Measurements from ENCODE around the gene FOXI3. TPM values are rescaled to one million over a fixed set of nuclear protein-coding genes. Genes with fewer than 3 reads are reported as not detected.
"Not testable (repeated sequence)": the region's sequence is repeated elsewhere in the genome, so short reads cannot be mapped to it uniquely, and the experiment has no call there.

FOXI3 gene
- total RNA-seq, 2 experiments from 2014 or later = not detected

GRCh38 chr2:88429929-88430328 is 22.6 kb downstream of the FOXI3 start:
- no peak for TF ChIP-seq CTCF (IDR thresholded peaks at IDR 0.05)
- peaks cover 1% of the 10 kb centered on the region for H3K9me3 Mint-ChIP-seq
- DNase-seq = no peak
- ChIA-PET CTCF (no interaction called here), POLR2A (no interaction called here)
- peaks cover 3% of the 10 kb centered on the region for H3K27me3 Mint-ChIP-seq
- no peak overlapping the region for H3K27ac Mint-ChIP-seq
- no peaks in the 10 kb centered on the region for H3K4me1 Mint-ChIP-seq (ENCODE audit: low read depth)
- no peak overlapping the region for H3K4me3 Mint-ChIP-seq
- ATAC-seq = no peak
- no peaks in the 10 kb centered on the region for H3K36me3 Mint-ChIP-seq (ENCODE audit: low read depth)
- intact Hi-C loops (cut with micrococcal nuclease) = no loop called here

- no peaks in the 10 kb centered on the region for H3K4me1 Mint-ChIP-seq (ENCODE audit: low read depth)
- TF ChIP-seq CTCF (IDR thresholded peaks at IDR 0.05) = no peak
- H3K27me3 Mint-ChIP-seq = peaks cover 7% of the 10 kb centered on the region
- ATAC-seq = no peak
- H3K27ac Mint-ChIP-seq = no peak overlapping the region
- H3K36me3 Mint-ChIP-seq (ENCODE audit: low read depth) = no peaks in the 10 kb centered on the region
- H3K9me3 Mint-ChIP-seq = no peaks in the 10 kb centered on the region
- DNase-seq = no peak
- POLR2A ChIA-PET = no interaction called here
- H3K4me3 Mint-ChIP-seq = no peak overlapping the region
- intact Hi-C loops (cut with micrococcal nuclease) = no loop called here
- CTCF ChIA-PET = no interaction called here
Measured at GRCh38 chr2:88423733-88424132, 28.8 kb downstream of the FOXI3 start.

- H3K9me3 Mint-ChIP-seq; POLR2A ChIA-PET; H3K27ac Mint-ChIP-seq; H3K4me1 Mint-ChIP-seq (ENCODE audit: low read depth); DNase-seq; ATAC-seq; H3K4me3 Mint-ChIP-seq; H3K36me3 Mint-ChIP-seq (ENCODE audit: low read depth); intact Hi-C loops (cut with micrococcal nuclease); CTCF ChIA-PET: not testable (repeated sequence)
- H3K27me3 Mint-ChIP-seq = peaks cover 12% of the 10 kb centered on the region
Measured at GRCh38 chr2:88419051-88419450, 33.4 kb downstream of the FOXI3 start.

- ChIA-PET CTCF (no interaction called here), POLR2A (no interaction called here)
- H3K36me3 Mint-ChIP-seq (ENCODE audit: low read depth) = no peaks in the 10 kb centered on the region
- DNase-seq = no peak
- no peak for TF ChIP-seq CTCF (IDR thresholded peaks at IDR 0.05)
- no peak for ATAC-seq
- H3K27me3 Mint-ChIP-seq = peaks cover 9% of the 10 kb centered on the region
- H3K9me3 Mint-ChIP-seq = no peaks in the 10 kb centered on the region
- no peaks in the 10 kb centered on the region for H3K4me1 Mint-ChIP-seq (ENCODE audit: low read depth)
- no peak overlapping the region for H3K27ac Mint-ChIP-seq
- intact Hi-C loops (cut with micrococcal nuclease) = no loop called here
- no peak overlapping the region for H3K4me3 Mint-ChIP-seq
Measured at GRCh38 chr2:88416016-88416663, 36.4 kb downstream of the FOXI3 start.

GRCh38 chr2:88408870-88409269 is 43.6 kb downstream of the FOXI3 start:
- intact Hi-C loops (cut with micrococcal nuclease); H3K9me3 Mint-ChIP-seq; POLR2A ChIA-PET; H3K27ac Mint-ChIP-seq; H3K4me3 Mint-ChIP-seq; ATAC-seq; DNase-seq; CTCF ChIA-PET; H3K36me3 Mint-ChIP-seq (ENCODE audit: low read depth); H3K27me3 Mint-ChIP-seq; H3K4me1 Mint-ChIP-seq (ENCODE audit: low read depth): not testable (repeated sequence)

- no peaks in the 10 kb centered on the region for H3K9me3 Mint-ChIP-seq
- H3K4me3 Mint-ChIP-seq = no peak overlapping the region
- ATAC-seq (no peak), DNase-seq (no peak)
- H3K27ac Mint-ChIP-seq = no peak overlapping the region
- CTCF ChIA-PET = no interaction called here
- no peak for TF ChIP-seq CTCF (IDR thresholded peaks at IDR 0.05)
- no peaks in the 10 kb centered on the region for H3K4me1 Mint-ChIP-seq (ENCODE audit: low read depth)
- H3K27me3 Mint-ChIP-seq = peaks cover 7% of the 10 kb centered on the region
- H3K36me3 Mint-ChIP-seq (ENCODE audit: low read depth) = no peaks in the 10 kb centered on the region
- POLR2A ChIA-PET = no interaction called here
- intact Hi-C loops (cut with micrococcal nuclease) = no loop called here
Measured at GRCh38 chr2:88400037-88400767, 52.3 kb downstream of the FOXI3 start.
